GM12865 (cell line): Measurements from ENCODE around the gene OTOP3.

ENCODE experiments used
- DNase-seq: peaks from one replicate; pipeline ENCODE4 v3.0.0; 2010; ENCODE audit warnings: low read depth
- H3K4me3 ChIP-seq: 2 replicates; pipeline ENCODE4 v1.5.1; 2011; ENCODE audit warnings: mild to moderate bottlenecking, low read depth, low read length, control low read depth
- CTCF ChIP-seq: IDR thresholded peaks from 2 replicates; pipeline ENCODE4 v1.5.1; 2011; ENCODE audit warnings: low read length, control low read depth, low read depth, inconsistent platforms; ENCODE audit not compliant: insufficient read depth; ENCODE audit errors: missing control alignments

The OTOP3 gene

GRCh38 chr17:74987909-74988711 is 52.4 kb downstream of the OTOP3 start:
- TF ChIP-seq CTCF = no peak
- no peak for DNase-seq
- H3K4me3 ChIP-seq = peak overlapping the region; percentile 27; the same call in 1 of the 2 replicates

- no peak overlapping the region for H3K4me3 ChIP-seq
- no peak for TF ChIP-seq CTCF
- DNase-seq = no peak
Observed at GRCh38 chr17:74990581-74991105, 54.9 kb downstream of the OTOP3 start.

GRCh38 chr17:74992223-74992622 is 56.5 kb downstream of the OTOP3 start:
- no peak for DNase-seq
- TF ChIP-seq CTCF = no peak
- H3K4me3 ChIP-seq = no peak overlapping the region

- no peak overlapping the region for H3K4me3 ChIP-seq
- DNase-seq = no peak
- TF ChIP-seq CTCF = no peak
Observed at GRCh38 chr17:74994440-74994839, 58.7 kb downstream of the OTOP3 start.

GRCh38 chr17:74995847-74996246 is 60.1 kb downstream of the OTOP3 start:
- H3K4me3 ChIP-seq = no peak overlapping the region
- DNase-seq = no peak
- no peak for TF ChIP-seq CTCF

- DNase-seq = no peak
- no peak for TF ChIP-seq CTCF
- H3K4me3 ChIP-seq = no peak overlapping the region
Observed at GRCh38 chr17:74998783-74999182, 63.1 kb downstream of the OTOP3 start.

GRCh38 chr17:74999523-74999922 is 63.8 kb downstream of the OTOP3 start:
- no peak for TF ChIP-seq CTCF
- no peak for DNase-seq
- H3K4me3 ChIP-seq = no peak overlapping the region
